ENCODE data around the gene DEAF1.

Gene DEAF1

GRCh38 chr11:608791-609251 lies 86.2 kb downstream of the DEAF1 start:
- DNase-seq = no peak

GRCh38 chr11:607971-608659 lies 86.9 kb downstream of the DEAF1 start:
- no peak for DNase-seq

GRCh38 chr11:607020-607780 lies 87.8 kb downstream of the DEAF1 start:
- no peak for DNase-seq

GRCh38 chr11:606245-606644 lies 88.8 kb downstream of the DEAF1 start:
- no peak for DNase-seq

GRCh38 chr11:605286-606129 lies 89.5 kb downstream of the DEAF1 start:
- no peak for DNase-seq

- DNase-seq = no peak
These were observed 91.9 kb downstream of the DEAF1 start for GRCh38 chr11:603154-603553.

GRCh38 chr11:601573-602245 lies 93.3 kb downstream of the DEAF1 start:
- no peak for DNase-seq

GRCh38 chr11:598005-598680 lies 96.9 kb downstream of the DEAF1 start:
- DNase-seq = no peak

- no peak for DNase-seq
These were observed 97.8 kb downstream of the DEAF1 start for GRCh38 chr11:597166-597725.

GRCh38 chr11:596374-596773 lies 98.6 kb downstream of the DEAF1 start:
- no peak for DNase-seq

GRCh38 chr11:595400-595799 lies 99.6 kb downstream of the DEAF1 start:
- DNase-seq = no peak
